Measurements from ENCODE around the gene ERC1.
"Not testable (repeated sequence)": the region's sequence is repeated elsewhere in the genome, so short reads cannot be mapped to it uniquely, and the experiment has no call there.

Gene ERC1

DNA sequence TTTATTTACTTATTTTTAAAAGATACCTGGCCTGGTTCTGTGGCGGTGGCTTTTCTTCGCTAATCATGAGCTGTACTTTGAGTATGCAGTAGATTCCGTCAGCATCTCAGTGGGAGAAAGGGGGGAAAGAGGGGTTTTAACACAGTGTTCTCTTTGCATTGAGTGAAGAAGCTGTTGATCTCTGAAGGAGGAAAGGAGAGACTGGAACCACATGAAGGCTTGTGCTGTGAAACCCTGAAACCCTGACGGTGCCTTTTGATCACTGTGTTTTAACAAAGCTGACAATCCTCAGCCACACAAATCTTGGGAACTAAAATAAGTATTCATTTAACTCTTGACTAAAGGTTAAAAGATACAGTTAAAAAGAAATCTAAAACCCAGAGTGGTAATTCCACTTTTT, 353.2 kb downstream of the ERC1 start:
- no peak for TF ChIP-seq Cebpa-rat (IDR thresholded peaks at IDR 0.05)
- H4K20me1 ChIP-seq = no peaks in the 10 kb centered on the region
- H3K4me2 ChIP-seq = no peak overlapping the region
- H3K9ac ChIP-seq = no peak overlapping the region
- no peaks in the 10 kb centered on the region for H3K4me1 ChIP-seq
- H3K9me3 ChIP-seq = no peaks in the 10 kb centered on the region
- no peak overlapping the region for H3K4me3 ChIP-seq
- no peak overlapping the region for H3K27ac ChIP-seq
- H3K36me3 ChIP-seq = peaks cover 22% of the 10 kb centered on the region; the same call in 1 of the 2 replicates
- no peaks in the 10 kb centered on the region for H3K27me3 ChIP-seq

DNA sequence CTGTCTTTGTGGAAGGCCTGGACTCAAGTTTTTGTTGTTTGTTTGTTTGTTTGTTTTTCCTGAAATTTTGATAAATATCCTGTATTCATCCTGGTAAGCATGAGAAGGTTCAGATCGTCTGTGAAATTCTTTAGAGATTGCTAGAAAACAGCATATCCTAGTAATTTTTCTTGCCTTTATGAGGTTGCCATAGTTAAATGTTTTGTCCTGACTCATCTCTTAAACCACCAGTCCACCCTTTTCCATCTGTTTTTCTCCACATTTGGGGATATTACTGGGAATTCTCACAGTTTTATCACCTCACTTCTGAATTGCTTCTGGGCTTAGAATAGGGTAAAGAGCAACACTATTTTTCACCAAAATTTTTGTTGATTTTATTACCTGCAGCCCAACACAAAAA, 355.1 kb downstream of the ERC1 start:
- Histone ChIP-seq H3K9me3 (no peaks in the 10 kb centered on the region), H3K4me1 (no peaks in the 10 kb centered on the region), H3K4me3 (no peak overlapping the region), H3K27ac (no peak overlapping the region), H3K4me2 (no peak overlapping the region), H3K27me3 (no peaks in the 10 kb centered on the region), H3K9ac (no peak overlapping the region), H3K36me3 (0 out of 2 replicates have a peak, but pooled peaks cover 6% of the 10 kb centered on the region), H4K20me1 (no peaks in the 10 kb centered on the region)
- no peak for TF ChIP-seq Cebpa-rat (IDR thresholded peaks at IDR 0.05)

GRCh38 chr12:1347294-1347693, 356.3 kb downstream of the ERC1 start:
- Histone ChIP-seq H3K4me1 (no peaks in the 10 kb centered on the region), H3K27ac (no peak overlapping the region), H3K4me2 (no peak overlapping the region), H3K4me3 (no peak overlapping the region), H3K9me3 (no peaks in the 10 kb centered on the region), H3K27me3 (no peaks in the 10 kb centered on the region), H3K36me3 (0 out of 2 replicates have a peak, but pooled peaks cover 6% of the 10 kb centered on the region), H4K20me1 (no peaks in the 10 kb centered on the region), H3K9ac (no peak overlapping the region)
- TF ChIP-seq Cebpa-rat (IDR thresholded peaks at IDR 0.05) = no peak

DNA sequence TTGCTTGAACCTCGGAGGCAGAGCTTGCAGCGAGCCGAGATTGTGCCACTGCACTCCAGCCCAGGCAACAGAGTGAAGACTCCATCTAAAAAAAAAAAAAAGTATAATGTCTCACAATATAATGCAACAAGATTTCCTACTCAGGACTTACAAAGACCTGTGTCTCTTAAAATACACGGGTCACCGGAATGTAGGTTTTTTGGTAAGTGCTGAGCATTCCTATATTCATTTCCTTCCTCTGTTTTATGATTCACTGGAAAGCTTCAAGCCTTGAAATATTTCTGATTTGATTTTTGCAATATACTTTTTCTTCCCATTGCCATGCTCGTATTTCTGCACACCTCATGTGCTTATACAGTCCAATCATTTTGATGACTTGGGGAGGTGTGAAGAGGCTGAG, 357.6 kb downstream of the ERC1 start:
- no peak overlapping the region for H3K4me2 ChIP-seq
- no peaks in the 10 kb centered on the region for H4K20me1 ChIP-seq
- H3K27ac ChIP-seq = no peak overlapping the region
- H3K4me3 ChIP-seq = no peak overlapping the region
- 0 out of 2 replicates have a peak, but pooled peaks cover 6% of the 10 kb centered on the region for H3K36me3 ChIP-seq
- no peaks in the 10 kb centered on the region for H3K27me3 ChIP-seq
- no peak for TF ChIP-seq Cebpa-rat (IDR thresholded peaks at IDR 0.05)
- no peaks in the 10 kb centered on the region for H3K4me1 ChIP-seq
- H3K9ac ChIP-seq = no peak overlapping the region
- no peaks in the 10 kb centered on the region for H3K9me3 ChIP-seq

- TF ChIP-seq Cebpa-rat (IDR thresholded peaks at IDR 0.05) = no peak
- Histone ChIP-seq H3K9ac (no peak overlapping the region), H3K4me2 (no peak overlapping the region), H4K20me1 (no peaks in the 10 kb centered on the region), H3K27me3 (no peaks in the 10 kb centered on the region), H3K36me3 (0 out of 2 replicates have a peak, but pooled peaks cover 6% of the 10 kb centered on the region), H3K4me1 (no peaks in the 10 kb centered on the region), H3K4me3 (no peak overlapping the region), H3K27ac (no peak overlapping the region), H3K9me3 (no peaks in the 10 kb centered on the region)
Observed at GRCh38 chr12:1350055-1350933, 359.3 kb downstream of the ERC1 start.

- H3K4me1 ChIP-seq = no peaks in the 10 kb centered on the region
- H3K9ac ChIP-seq = no peak overlapping the region
- H3K4me3 ChIP-seq = no peak overlapping the region
- H4K20me1 ChIP-seq = no peaks in the 10 kb centered on the region
- no peaks in the 10 kb centered on the region for H3K27me3 ChIP-seq
- H3K36me3 ChIP-seq = 0 out of 2 replicates have a peak, but pooled peaks cover 6% of the 10 kb centered on the region
- H3K4me2 ChIP-seq = no peak overlapping the region
- H3K9me3 ChIP-seq = no peaks in the 10 kb centered on the region
- no peak for TF ChIP-seq Cebpa-rat (IDR thresholded peaks at IDR 0.05)
- no peak overlapping the region for H3K27ac ChIP-seq
Observed at GRCh38 chr12:1350934-1351240, 359.9 kb downstream of the ERC1 start.

DNA sequence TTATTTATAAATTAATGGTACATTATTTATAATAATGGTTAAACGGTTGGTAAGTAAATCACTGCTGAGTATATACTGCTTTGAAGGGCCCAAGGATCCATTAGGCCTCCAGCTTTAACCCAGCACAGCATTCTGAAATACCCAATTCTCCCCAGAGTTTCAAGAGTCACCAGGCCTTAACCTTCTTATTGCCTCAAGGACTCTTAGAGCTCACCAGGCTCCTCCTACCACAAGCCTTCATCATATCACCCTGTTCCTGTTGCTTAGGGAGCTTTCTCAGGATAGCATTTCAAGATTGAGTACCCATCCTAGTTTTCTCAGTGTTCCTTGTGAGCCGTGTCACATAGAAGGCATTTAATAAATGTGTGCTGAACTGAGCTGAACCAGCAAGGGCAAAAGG, 360.9 kb downstream of the ERC1 start:
- Histone ChIP-seq H3K4me2 (no peak overlapping the region), H3K9ac (no peak overlapping the region), H4K20me1 (no peaks in the 10 kb centered on the region), H3K9me3 (no peaks in the 10 kb centered on the region), H3K4me3 (no peak overlapping the region), H3K4me1 (no peaks in the 10 kb centered on the region), H3K36me3 (0 out of 2 replicates have a peak, but pooled peaks cover 6% of the 10 kb centered on the region), H3K27ac (no peak overlapping the region), H3K27me3 (no peaks in the 10 kb centered on the region)
- no peak for TF ChIP-seq Cebpa-rat (IDR thresholded peaks at IDR 0.05)

GRCh38 chr12:1353451-1353850, 362.4 kb downstream of the ERC1 start:
- Histone ChIP-seq H3K27ac (no peak overlapping the region), H4K20me1 (no peaks in the 10 kb centered on the region), H3K4me2 (no peak overlapping the region), H3K4me3 (no peak overlapping the region), H3K36me3 (0 out of 2 replicates have a peak, but pooled peaks cover 1% of the 10 kb centered on the region), H3K27me3 (no peaks in the 10 kb centered on the region), H3K9ac (no peak overlapping the region), H3K4me1 (no peaks in the 10 kb centered on the region), H3K9me3 (no peaks in the 10 kb centered on the region)
- no peak for TF ChIP-seq Cebpa-rat (IDR thresholded peaks at IDR 0.05)

DNA sequence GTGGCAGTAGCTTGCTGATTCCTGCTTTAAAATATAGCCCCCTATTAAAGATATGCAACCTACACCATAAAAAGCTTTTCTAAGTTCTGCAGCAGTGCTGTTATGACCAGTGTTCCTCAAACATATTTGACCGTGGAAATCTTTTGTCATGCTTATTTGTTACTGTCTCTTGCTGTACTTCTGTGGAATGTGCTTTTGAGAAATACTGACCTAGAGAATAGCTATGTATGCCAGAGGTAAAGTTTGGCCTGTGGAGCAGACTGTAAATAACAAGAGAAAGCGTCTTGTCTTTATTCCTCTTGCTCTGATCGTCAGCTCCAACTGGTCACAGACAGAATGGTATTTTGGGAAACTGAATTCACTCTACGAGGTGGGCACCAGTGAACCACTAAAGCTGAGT, 364.4 kb downstream of the ERC1 start:
- no peaks in the 10 kb centered on the region for H3K9me3 ChIP-seq
- H3K9ac ChIP-seq = no peak overlapping the region
- H3K27me3 ChIP-seq = no peaks in the 10 kb centered on the region
- H3K4me2 ChIP-seq = no peak overlapping the region
- no peaks in the 10 kb centered on the region for H3K36me3 ChIP-seq
- H3K4me1 ChIP-seq = no peaks in the 10 kb centered on the region
- H3K27ac ChIP-seq = no peak overlapping the region
- TF ChIP-seq Cebpa-rat (IDR thresholded peaks at IDR 0.05) = no peak
- no peaks in the 10 kb centered on the region for H4K20me1 ChIP-seq
- H3K4me3 ChIP-seq = no peak overlapping the region

- H3K27me3 ChIP-seq, H3K4me1 ChIP-seq, H3K4me3 ChIP-seq, H3K4me2 ChIP-seq, H4K20me1 ChIP-seq, H3K9ac ChIP-seq, H3K9me3 ChIP-seq, H3K36me3 ChIP-seq, H3K27ac ChIP-seq: not testable (repeated sequence)
Observed at GRCh38 chr12:1355871-1356270, 364.8 kb downstream of the ERC1 start.
